ENCODE results near the gene SCN2B. TPM values are rescaled to one million over a fixed set of nuclear protein-coding genes. Genes with fewer than 3 reads are reported as not detected.

The SCN2B gene
- 0.69 TPM for total RNA-seq

GRCh38 chr11:118175993-118176777 is at the start of gene SCN2B:
Gene SCN2B (minus strand): TSS chr11:118176639. CDS start chr11:118176431, 208 bp downstream.
- DNase-seq (ENCODE audit: low spot score) = no peak

DNA sequence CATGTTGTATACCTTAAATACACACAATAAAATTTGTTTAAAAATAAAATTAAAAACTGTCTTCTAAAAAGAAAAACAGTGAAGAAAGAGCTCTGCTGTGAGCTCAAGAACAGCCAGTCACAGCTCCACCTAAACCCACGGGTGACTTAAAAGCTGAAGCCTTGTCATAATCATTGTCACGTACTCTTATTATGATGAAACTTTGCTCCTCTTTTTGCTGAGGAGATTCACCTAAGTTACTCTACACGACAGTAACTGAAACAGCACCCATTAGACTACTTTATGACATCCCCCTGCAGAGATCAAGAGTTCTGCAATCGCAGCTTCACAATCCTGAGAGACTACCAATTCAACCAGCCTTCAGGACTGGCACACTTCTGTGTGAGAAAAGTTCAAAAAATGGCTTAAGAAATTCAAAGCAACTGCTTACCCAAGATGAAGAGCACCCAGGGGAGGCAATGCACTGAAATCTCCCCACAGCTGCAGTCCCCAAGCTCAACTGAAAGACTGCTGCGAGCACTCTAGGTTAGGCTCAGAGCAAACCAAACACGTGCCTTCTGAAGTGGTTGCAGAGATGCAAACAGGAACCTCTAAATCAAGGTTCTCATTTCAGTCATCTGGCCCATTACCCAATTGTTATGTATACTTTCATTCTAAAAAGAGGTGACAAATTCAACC is 48.2 kb upstream of the SCN2B start, which contains the start of gene JAML:
Gene JAML, minus strand, starts transcription at position 501 of the 678 bp plus-strand sequence. CDS start 10,145 bp downstream, outside the sequence.
- DNase-seq (ENCODE audit: low spot score) = no peak

DNA sequence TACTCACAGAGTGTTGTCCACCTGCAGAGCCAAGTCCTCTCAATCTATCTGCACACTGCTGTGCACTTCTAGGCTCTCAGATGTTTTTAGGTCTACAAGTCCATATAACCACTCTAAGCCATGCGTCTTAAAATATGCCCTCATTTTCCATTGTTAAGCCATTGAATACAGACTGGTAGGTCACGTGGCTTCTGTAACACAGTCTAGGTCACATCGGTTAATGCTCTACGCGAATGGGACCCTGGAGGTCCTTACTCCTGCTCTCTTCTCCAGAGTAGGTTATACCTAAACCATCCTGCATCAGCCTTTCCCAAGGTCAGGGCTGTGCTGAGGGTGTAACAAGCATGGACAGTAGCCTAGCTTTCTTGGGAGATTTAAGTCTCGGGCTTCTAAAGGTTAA is 47.6 kb upstream of the SCN2B start:
- DNase-seq (ENCODE audit: low spot score) = no peak

DNA sequence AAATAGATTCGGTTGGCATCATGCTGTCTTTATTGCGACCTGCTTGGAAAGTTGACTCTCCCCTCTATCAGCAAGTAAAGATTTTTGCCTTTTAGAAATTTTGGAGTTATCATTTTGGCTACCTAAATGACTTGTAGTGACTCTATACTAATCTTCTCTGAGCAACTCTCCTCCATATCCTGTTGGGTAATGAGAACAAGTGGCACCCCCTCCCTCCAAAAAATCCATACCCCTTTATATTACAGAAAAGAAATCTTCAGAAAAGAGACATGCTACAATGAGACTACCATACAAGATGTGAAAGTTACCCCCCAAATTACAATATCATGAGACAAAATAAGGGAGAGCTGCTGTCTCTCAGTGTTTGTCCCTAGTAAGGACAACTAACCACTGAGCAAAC is 47.1 kb upstream of the SCN2B start:
- DNase-seq (ENCODE audit: low spot score) = no peak

GRCh38 chr11:118222437-118222836 is 46.0 kb upstream of the SCN2B start:
- no peak for DNase-seq (ENCODE audit: low spot score)

DNA sequence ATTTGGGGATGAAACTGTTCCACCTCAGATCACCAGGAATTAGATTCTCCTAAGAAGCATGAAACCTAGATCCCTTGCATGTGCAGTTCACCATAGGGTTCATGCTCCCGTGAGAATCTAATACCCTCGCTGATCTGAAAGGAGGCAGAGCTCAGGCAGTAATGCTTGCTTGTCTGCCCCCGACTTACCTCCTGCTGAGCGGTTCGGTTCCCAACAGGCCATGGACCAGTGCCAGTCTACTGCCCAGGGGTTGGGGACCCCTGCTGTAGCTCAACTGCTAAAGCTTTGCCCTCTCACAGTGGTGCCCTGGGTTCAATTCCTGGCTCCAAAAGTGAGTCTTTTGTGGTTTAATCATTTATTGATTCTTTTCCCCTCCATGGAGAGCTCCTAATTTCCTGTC is 45.0 kb upstream of the SCN2B start:
- DNase-seq (ENCODE audit: low spot score) = no peak

- DNase-seq (ENCODE audit: low spot score) = no peak
Measured at GRCh38 chr11:118219732-118220131, 43.3 kb upstream of the SCN2B start.

DNA sequence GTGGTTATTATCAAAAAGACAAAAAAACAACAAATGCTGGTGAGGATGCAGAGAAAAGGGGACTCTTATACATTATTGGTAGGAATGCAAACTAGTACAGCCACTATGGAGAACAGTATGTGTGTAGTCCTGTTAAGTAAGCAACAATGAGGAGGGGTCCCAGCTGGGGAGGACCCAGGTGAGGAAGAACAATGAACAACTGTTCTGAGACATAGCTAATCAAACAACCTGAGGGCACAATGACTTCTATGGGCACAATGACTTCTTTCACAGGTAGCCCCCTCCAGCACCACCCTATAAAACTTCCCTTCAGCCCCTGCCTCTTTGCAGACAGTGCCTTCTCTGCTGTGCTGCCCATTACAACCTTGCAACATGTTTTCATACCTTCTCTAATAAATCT is 42.8 kb upstream of the SCN2B start:
- DNase-seq (ENCODE audit: low spot score) = no peak

DNA sequence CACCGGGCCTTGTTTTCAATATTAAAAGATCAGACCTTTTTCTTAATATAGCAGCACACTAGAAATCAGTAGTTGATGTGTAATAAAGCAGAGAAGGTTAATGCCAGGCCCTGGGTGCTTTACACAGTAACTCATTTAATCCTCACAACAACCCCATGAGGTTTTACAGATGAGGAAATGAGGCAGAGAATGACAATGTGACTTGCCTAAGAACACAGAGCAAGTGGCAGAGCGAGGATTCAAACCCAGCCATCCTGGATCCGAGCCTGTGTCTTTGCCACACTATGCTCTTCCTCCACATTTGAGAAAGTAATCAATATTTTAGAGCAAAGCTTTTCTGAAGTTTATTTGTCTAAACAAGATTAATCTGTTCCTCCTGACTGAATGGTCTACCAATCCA is 41.1 kb upstream of the SCN2B start:
- no peak for DNase-seq (ENCODE audit: low spot score)

- DNase-seq (ENCODE audit: low spot score) = no peak
Measured at GRCh38 chr11:118216621-118217481, 40.4 kb upstream of the SCN2B start.

- DNase-seq (ENCODE audit: low spot score) = no peak
Measured at GRCh38 chr11:118215765-118216164, 39.3 kb upstream of the SCN2B start.

DNA sequence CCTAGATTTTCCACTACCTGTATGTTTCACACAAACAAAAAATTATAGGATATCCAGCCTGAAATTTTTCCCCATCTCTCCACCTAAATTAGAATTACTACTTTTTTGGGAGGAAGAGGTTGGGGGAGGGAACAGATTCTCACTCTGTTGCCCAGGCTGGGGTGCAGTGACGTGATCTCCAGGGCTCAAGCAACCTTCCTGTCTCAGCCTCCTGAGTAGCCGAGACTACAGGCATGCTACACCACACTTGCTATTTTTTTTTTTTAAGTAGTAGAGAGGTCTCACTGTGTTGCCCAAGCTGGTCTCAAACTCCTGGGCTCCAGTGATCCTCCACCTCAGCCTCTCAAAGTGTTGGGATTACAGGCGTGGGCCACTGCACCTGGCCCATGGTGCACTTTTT is 38.8 kb upstream of the SCN2B start:
- DNase-seq (ENCODE audit: low spot score) = no peak

GRCh38 chr11:118214210-118214914 is 37.9 kb upstream of the SCN2B start:
- DNase-seq (ENCODE audit: low spot score) = no peak

DNA sequence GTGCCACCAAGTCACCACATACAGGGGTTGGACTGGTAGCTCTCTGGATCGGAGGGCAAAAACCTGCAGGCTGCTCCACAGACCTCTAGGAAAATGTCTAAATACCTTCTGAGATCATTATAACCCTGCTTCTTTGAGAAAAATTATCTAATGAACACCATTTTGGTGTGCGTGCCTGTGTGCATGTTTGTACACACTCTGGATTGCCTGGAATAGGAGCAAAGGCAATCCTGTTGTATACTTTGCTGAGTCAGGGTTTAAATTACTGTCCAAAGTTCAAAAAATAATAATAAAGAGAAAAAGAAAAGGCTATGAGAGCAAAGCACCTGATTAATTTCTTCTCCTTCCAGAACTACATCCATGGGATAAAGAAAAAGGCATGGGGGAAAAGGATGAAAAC is 37.3 kb upstream of the SCN2B start:
- no peak for DNase-seq (ENCODE audit: low spot score)

- no peak for DNase-seq (ENCODE audit: low spot score)
Measured at GRCh38 chr11:118213201-118213600, 36.8 kb upstream of the SCN2B start.

GRCh38 chr11:118212781-118213191 is 36.3 kb upstream of the SCN2B start:
- no peak for DNase-seq (ENCODE audit: low spot score)

DNA sequence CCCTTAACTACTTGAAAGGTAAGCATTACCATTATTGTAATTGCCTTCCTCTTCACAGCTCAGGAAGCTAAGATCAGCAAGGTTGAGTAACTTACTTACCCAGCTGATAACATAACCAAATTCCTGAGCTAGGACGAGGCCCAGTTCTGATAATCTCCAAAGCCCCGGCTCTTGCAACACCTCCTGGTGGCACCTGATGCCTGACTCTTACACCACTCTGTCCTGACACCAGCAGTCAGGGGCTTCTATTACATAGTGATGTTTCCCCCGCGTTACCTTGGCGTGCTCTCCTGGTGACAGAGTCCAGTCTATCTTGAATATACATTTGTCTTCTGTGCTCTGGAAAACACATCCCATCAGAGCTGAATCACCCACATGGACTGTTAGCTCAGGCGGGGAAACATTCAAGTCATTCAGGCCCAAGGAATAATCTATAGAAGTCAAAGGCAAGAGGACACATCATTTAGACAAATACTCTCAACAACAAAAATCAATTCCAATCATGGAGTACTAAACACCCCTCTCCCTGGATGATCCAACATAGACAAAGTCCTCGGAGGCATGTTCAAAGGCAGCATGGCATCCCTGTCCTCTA is 35.8 kb upstream of the SCN2B start:
- DNase-seq (ENCODE audit: low spot score) = no peak

- DNase-seq (ENCODE audit: low spot score) = no peak
Measured at GRCh38 chr11:118211006-118211405, 34.6 kb upstream of the SCN2B start.

- DNase-seq (ENCODE audit: low spot score) = no peak
Measured at GRCh38 chr11:118210323-118210722, 33.9 kb upstream of the SCN2B start.

DNA sequence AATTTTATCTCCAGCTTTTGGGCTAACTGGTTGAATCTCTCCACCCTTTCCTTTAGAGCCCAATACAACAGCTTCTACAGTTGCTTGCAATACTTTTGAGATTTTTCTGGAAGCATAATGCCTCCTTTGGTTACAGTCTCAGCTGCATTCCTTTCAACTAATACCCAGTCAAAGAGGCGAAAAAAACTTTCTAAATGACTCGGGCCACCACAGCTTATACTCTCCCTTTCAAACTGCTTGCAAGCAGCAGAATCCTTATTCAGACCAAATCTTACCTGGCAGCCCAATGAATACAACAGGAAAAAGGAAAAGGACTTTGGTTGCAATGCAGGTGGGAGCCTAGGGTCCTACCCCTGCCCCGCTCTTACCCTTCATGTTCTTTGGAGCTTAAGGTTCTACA is 32.6 kb upstream of the SCN2B start:
- DNase-seq (ENCODE audit: low spot score) = no peak

DNA sequence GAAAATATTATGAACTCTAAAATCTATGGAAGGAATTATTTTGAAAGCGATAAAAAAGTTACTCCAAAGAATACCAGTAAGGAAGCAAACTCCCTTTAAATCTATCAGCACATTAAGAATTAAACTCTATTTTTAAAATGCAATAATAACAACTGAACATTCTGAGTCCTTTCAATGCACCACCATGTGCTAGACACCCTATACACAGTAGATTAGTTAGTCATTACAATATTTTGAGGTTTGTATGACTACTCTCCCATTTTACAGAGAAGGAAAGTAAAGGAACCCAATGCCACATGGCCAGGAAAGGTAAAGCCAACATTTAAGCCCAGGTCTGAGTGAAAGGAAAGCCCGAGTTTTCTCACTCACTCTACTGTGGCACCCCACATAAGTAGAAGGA is 30.6 kb upstream of the SCN2B start:
- DNase-seq (ENCODE audit: low spot score) = no peak

All from mucosa of gallbladder (tissue), 1 donor.